ENCODE data around the gene C19orf38.

C19orf38 gene

DNA sequence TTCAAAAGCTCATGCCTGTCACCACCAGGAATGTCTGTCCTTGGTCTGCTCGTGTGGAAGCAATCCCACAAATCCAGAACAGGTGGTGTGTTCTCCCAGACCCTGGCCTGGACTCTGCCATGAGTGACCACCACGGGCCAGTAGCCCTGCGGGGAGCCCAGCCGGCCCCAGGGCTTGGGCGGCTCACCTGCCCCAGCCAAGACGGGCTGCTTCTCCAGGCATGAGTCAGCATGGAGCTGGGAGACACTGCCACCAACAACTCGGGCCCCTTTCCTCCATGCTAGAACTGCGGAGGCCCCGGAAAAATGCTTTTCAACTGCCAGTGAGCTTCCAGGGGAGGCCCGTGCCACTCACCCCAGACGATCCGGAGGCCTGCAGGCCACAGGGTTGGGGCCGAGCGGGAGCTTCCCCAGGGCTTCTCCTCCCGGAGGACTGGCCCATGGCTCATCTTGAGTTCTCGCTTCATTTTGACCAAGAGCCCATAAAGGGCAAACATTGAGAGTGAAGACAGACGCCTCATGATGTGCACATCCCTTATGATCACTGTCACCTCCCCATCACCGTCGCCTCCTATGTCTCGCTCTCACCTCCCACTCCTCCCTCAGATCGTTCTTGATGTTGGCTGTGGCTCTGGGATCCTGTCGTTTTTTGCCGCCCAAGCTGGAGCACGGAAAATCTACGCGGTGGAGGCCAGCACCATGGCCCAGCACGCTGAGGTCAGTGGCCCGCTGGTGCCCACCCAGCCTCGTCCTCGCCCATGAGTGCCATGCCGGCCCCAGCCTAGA, 63.6 kb downstream of the C19orf38 start:
- DNase-seq (ENCODE audit: low read depth in 3 of 3): no peak

DNA sequence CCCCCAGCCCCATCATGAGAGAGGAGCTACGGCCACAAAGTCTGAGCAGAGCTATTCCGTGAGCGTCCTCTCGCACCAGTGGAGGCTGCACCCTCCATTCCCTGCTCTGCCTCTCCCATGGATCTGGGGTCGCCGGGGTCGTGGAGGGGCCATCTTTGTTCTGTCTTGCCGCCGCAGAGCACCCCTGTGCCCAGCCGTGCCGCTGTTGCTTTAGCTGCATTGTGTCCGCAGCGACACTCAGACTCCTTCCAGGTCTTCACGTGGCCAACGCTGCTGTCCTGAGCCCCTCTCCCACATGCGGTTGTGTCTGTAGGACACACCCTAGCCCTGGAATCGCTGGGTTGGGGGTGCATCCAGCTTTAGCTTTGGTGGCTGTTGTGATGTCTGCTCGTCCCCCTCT, 64.4 kb downstream of the C19orf38 start:
- no peak for DNase-seq (ENCODE audit: low read depth in 3 of 3)

DNA sequence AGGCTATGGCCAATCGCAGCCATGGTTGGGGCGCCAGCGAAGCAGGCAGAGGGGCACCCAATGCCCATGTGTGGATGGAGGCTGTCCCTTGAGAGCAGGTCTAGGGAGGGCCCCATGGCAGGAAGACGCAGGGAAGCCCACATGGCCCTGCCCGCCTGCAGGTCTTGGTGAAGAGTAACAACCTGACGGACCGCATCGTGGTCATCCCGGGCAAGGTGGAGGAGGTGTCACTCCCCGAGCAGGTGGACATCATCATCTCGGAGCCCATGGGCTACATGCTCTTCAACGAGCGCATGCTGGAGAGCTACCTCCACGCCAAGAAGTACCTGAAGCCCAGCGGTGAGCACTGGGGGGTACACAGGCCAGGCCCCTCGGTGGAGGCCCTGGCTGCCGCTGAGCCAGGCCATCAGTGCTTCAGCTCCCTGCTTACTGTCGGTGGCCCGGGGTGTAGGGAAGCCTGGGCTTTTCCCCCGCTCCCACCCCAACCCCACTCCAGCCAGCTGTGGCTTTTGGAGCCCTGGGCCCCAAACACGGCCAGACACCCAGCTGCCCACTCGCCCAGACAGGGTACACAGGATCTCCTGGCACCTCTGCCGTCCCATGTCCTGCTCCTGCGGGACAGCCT, 65.6 kb downstream of the C19orf38 start:
- DNase-seq (ENCODE audit: low read depth in 3 of 3): no peak

DNA sequence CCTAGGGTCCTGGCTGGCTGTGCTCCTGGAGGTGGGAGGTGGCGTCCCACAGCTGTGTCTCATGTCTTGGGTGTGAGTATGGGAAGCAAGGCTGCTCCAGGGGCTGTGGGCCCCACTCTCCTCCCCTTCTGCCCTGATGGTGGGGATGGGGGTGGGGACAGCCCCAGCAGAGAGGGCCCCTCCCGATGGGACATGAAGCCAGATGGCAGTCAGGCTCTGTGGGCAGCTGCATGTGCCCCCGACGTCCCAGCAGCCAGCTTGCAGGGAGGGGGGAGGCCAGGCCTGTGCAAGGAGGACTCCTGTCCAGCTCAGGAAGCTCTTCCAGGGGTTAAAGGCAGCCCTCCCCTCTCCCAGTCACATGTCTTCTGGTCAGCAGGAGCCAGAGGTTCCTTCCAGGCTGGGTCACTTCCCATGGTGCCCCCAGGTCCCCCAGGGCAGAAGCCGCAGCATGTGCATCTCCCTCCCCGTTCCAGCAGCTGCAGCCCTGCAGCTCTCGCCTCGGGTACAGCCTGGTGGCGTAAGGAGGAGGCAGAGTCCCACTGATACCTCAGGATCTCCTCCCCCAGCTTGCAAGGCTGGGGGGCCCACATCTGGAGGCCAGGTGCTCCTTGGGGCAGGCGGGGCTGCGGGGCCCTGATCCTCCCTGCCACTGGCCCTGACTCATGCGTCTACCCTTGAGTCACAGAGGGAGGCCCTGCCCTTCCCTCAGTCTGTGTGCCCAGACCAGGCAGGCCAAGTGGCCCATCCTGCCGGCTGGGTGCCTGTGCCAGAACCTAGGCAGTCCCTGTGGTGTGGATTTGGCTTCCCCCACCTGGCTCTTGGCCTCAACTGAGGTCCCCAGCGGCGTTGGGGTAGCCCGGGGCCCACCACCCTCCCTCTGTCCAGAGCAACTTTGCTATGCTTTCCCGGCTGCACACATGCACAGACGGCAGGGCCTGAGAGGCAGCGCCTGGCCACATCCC, 67.2 kb downstream of the C19orf38 start:
- no peak for DNase-seq (ENCODE audit: low read depth in 3 of 3)

DNA sequence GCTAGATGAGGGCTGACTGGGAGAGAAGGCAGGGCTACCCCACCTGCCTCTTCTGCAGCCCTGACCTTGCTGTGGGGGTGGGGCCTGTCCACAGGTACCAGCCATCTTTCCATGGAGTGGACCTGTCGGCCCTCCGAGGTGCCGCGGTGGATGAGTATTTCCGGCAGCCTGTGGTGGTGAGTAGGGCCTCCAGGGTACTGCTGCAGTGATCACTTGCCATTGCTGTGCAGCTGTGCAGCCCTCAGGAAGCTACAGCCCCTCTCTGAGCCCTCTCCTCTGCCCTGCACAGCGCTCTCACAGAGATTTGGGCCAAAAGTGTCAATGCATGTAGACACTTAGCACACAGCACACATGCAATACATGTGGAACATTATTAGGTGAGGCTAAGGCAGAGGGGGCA, 68.4 kb downstream of the C19orf38 start:
- no peak for DNase-seq (ENCODE audit: low read depth in 3 of 3)

DNA sequence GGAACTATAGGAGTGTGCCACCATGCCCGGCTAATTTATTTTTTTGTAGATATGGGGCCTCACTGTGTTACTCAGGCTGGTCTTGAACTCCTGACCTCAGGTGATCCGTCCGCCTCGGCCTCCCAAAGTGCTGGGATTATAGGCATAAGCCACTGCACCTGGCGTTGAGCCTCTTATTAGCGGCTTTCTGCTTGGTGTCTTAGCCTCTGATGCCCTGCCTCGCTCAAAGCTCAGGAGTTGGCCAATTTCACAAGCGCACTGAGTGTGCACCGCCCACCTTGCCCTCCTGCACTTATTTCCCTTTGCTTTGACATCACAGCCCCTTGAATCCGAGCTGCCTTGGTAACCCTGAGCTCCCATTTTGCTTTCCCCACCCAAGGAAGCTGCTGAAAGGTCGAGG, 70.1 kb downstream of the C19orf38 start:
- no peak for DNase-seq (ENCODE audit: low read depth in 3 of 3)
